Neuron (in vitro differentiated cells): Measurements from ENCODE around the gene TEPSIN.

ENCODE experiments used
- H2AFZ ChIP-seq: one replicate; pipeline ENCODE4 v1.6.1; 2013; ENCODE audit warnings: low read depth, mild to moderate bottlenecking, inconsistent platforms, low read length, moderate library complexity
- H3K27me3 ChIP-seq: one replicate; pipeline ENCODE4 v1.6.1; 2013; ENCODE audit warnings: low read length; ENCODE audit not compliant: insufficient read depth
- H3K36me3 ChIP-seq: one replicate; pipeline ENCODE4 v1.6.1; 2013; ENCODE audit warnings: low read length; ENCODE audit not compliant: insufficient read depth
- H3K4me1 ChIP-seq: one replicate; pipeline ENCODE4 v1.6.1; 2013; ENCODE audit warnings: low read length; ENCODE audit not compliant: insufficient read depth
- H3K4me3 ChIP-seq: 2 replicates; pipeline ENCODE4 v1.5.1; 2013; ENCODE audit warnings: mild to moderate bottlenecking, low read length, moderate library complexity
- H3K9me3 ChIP-seq: one replicate; pipeline ENCODE4 v1.6.1; 2013; ENCODE audit warnings: low read length

The TEPSIN gene

GRCh38 chr17:81251709-81252301 is 12.9 kb upstream of the TEPSIN start:
- Histone ChIP-seq H3K27me3 (no peaks in the 10 kb centered on the region), H2AFZ (no peak overlapping the region), H3K4me3 (no peak overlapping the region)

GRCh38 chr17:81251094-81251708 is 12.3 kb upstream of the TEPSIN start:
- Histone ChIP-seq H3K4me1 (peaks cover 27% of the 10 kb centered on the region), H3K36me3 (peaks cover 8% of the 10 kb centered on the region), H3K4me3 (no peak overlapping the region), H3K9me3 (no peaks in the 10 kb centered on the region), H3K27me3 (no peaks in the 10 kb centered on the region), H2AFZ (no peak overlapping the region)

More at GRCh38 chr17:81251709-81252301, 12.9 kb upstream of the TEPSIN start:
- Histone ChIP-seq H3K36me3 (peaks cover 8% of the 10 kb centered on the region), H3K9me3 (no peaks in the 10 kb centered on the region), H3K4me1 (peaks cover 27% of the 10 kb centered on the region)

- Histone ChIP-seq H3K9me3 (no peaks in the 10 kb centered on the region), H2AFZ (no peak overlapping the region), H3K4me1 (peaks cover 27% of the 10 kb centered on the region), H3K27me3 (no peaks in the 10 kb centered on the region), H3K4me3 (no peak overlapping the region), H3K36me3 (peaks cover 8% of the 10 kb centered on the region)
Measured at GRCh38 chr17:81250286-81251093, 11.6 kb upstream of the TEPSIN start.

- H2AFZ ChIP-seq = no peak overlapping the region
- no peak overlapping the region for H3K4me3 ChIP-seq
- H3K9me3 ChIP-seq = no peaks in the 10 kb centered on the region
- no peaks in the 10 kb centered on the region for H3K27me3 ChIP-seq
- H3K4me1 ChIP-seq = peaks cover 25% of the 10 kb centered on the region
- H3K36me3 ChIP-seq = peaks cover 8% of the 10 kb centered on the region
Measured at GRCh38 chr17:81249223-81250040, 10.6 kb upstream of the TEPSIN start.

- H3K36me3 ChIP-seq = peaks cover 8% of the 10 kb centered on the region
- H3K4me1 ChIP-seq = peaks cover 25% of the 10 kb centered on the region
- no peaks in the 10 kb centered on the region for H3K27me3 ChIP-seq
- no peak overlapping the region for H2AFZ ChIP-seq
- H3K4me3 ChIP-seq = no peak overlapping the region
- H3K9me3 ChIP-seq = no peaks in the 10 kb centered on the region
Measured at GRCh38 chr17:81248649-81249048, 9.8 kb upstream of the TEPSIN start.

- Histone ChIP-seq H3K4me3 (no peak overlapping the region), H3K9me3 (no peaks in the 10 kb centered on the region), H3K27me3 (no peaks in the 10 kb centered on the region)
Measured at GRCh38 chr17:81247339-81247990, 8.6 kb upstream of the TEPSIN start.

GRCh38 chr17:81246679-81247338 is 8.0 kb upstream of the TEPSIN start:
- H3K36me3 ChIP-seq = peaks cover 11% of the 10 kb centered on the region
- H3K4me3 ChIP-seq = no peak overlapping the region
- no peaks in the 10 kb centered on the region for H3K9me3 ChIP-seq
- no peaks in the 10 kb centered on the region for H3K27me3 ChIP-seq
- H2AFZ ChIP-seq = no peak overlapping the region
- H3K4me1 ChIP-seq = peaks cover 11% of the 10 kb centered on the region

More at GRCh38 chr17:81247339-81247990, 8.6 kb upstream of the TEPSIN start:
- Histone ChIP-seq H3K36me3 (peaks cover 11% of the 10 kb centered on the region), H3K4me1 (peaks cover 17% of the 10 kb centered on the region), H2AFZ (no peak overlapping the region)

- Histone ChIP-seq H3K27me3 (no peaks in the 10 kb centered on the region), H3K4me1 (peaks cover 6% of the 10 kb centered on the region), H3K4me3 (no peak overlapping the region), H3K36me3 (peaks cover 13% of the 10 kb centered on the region), H3K9me3 (no peaks in the 10 kb centered on the region), H2AFZ (no peak overlapping the region)
Measured at GRCh38 chr17:81246343-81246670, 7.5 kb upstream of the TEPSIN start.

GRCh38 chr17:81245665-81246342 is 6.9 kb upstream of the TEPSIN start:
- Histone ChIP-seq H3K4me1 (peaks cover 3% of the 10 kb centered on the region), H3K36me3 (peaks cover 18% of the 10 kb centered on the region), H3K4me3 (no peak overlapping the region), H3K9me3 (no peaks in the 10 kb centered on the region), H3K27me3 (no peaks in the 10 kb centered on the region), H2AFZ (no peak overlapping the region)

GRCh38 chr17:81245024-81245664 is 6.3 kb upstream of the TEPSIN start:
- Histone ChIP-seq H3K9me3 (no peaks in the 10 kb centered on the region), H3K4me1 (peaks cover 8% of the 10 kb centered on the region), H2AFZ (no peak overlapping the region), H3K36me3 (peaks cover 17% of the 10 kb centered on the region), H3K27me3 (no peaks in the 10 kb centered on the region), H3K4me3 (no peak overlapping the region)

GRCh38 chr17:81244358-81245023 is 5.6 kb upstream of the TEPSIN start:
- Histone ChIP-seq H3K4me1 (peaks cover 11% of the 10 kb centered on the region), H3K27me3 (no peaks in the 10 kb centered on the region), H3K4me3 (no peak overlapping the region), H3K36me3 (peaks cover 13% of the 10 kb centered on the region), H3K9me3 (no peaks in the 10 kb centered on the region), H2AFZ (no peak overlapping the region)
